Measurements from ENCODE around the gene DTX3L.

The DTX3L gene

GRCh38 chr3:122548076-122548475 lies 16.1 kb upstream of the DTX3L start:
- no peak for TF ChIP-seq CTCF (conservative IDR thresholded peaks at IDR 0.05)
- H3K27ac ChIP-seq: no peak overlapping the region

- no peak for TF ChIP-seq CTCF (conservative IDR thresholded peaks at IDR 0.05)
- H3K27ac ChIP-seq: no peak overlapping the region
These were observed 15.5 kb upstream of the DTX3L start for GRCh38 chr3:122548619-122549018.

- H3K27ac ChIP-seq: no peak overlapping the region
- TF ChIP-seq CTCF (conservative IDR thresholded peaks at IDR 0.05): no peak
These were observed 11.0 kb upstream of the DTX3L start for GRCh38 chr3:122553171-122553570.

GRCh38 chr3:122555275-122556071 lies 8.7 kb upstream of the DTX3L start:
- no peak overlapping the region for H3K27ac ChIP-seq
- no peak for TF ChIP-seq CTCF (conservative IDR thresholded peaks at IDR 0.05)

- TF ChIP-seq CTCF (conservative IDR thresholded peaks at IDR 0.05): no peak
These were observed 6.8 kb upstream of the DTX3L start for GRCh38 chr3:122557356-122557755.

GRCh38 chr3:122558605-122559004 lies 5.5 kb upstream of the DTX3L start:
- TF ChIP-seq CTCF (conservative IDR thresholded peaks at IDR 0.05): no peak
- H3K27ac ChIP-seq: no peak overlapping the region

More at GRCh38 chr3:122557356-122557755, 6.8 kb upstream of the DTX3L start:
- H3K27ac ChIP-seq: no peak overlapping the region

- no peak for TF ChIP-seq CTCF (conservative IDR thresholded peaks at IDR 0.05)
- H3K27ac ChIP-seq: no peak overlapping the region
These were observed 4.2 kb upstream of the DTX3L start for GRCh38 chr3:122559906-122560305.

Measured in VCaP (cell line).